RWPE2 (cell line): ENCODE results near the gene GPBP1L1.

Experiments
- ATAC-seq: fragments of 200-7000 bp; cut with Tn5 transposase; 3 replicates; pipeline ENCODE4 v1.9.1; 2021; ENCODE audit warnings: low read depth
- DNase-seq: peaks from one replicate; pipeline ENCODE4 v3.0.0-alpha.2; 2020; ENCODE audit warnings: low spot score
- H3K27ac ChIP-seq: fragments of 450-650 bp; 2 replicates; pipeline ENCODE4 v1.5.1; 2017; ENCODE audit warnings: mild to moderate bottlenecking; ENCODE audit not compliant: poor library complexity, severe bottlenecking
- H3K27me3 ChIP-seq: fragments of 250-450 bp; sonication (Bioruptor Pico); 2 replicates; pipeline ENCODE4 v1.5.1; 2021; ENCODE audit warnings: mild to moderate bottlenecking, moderate library complexity; ENCODE audit not compliant: insufficient read depth, poor library complexity, severe bottlenecking
- H3K36me3 ChIP-seq: fragments of 250-450 bp; sonication (Bioruptor Pico); 2 replicates; pipeline ENCODE4 v1.5.1; 2020; ENCODE audit warnings: low read depth, mild to moderate bottlenecking, moderate library complexity
- H3K4me1 ChIP-seq: fragments of 250-450 bp; sonication (Bioruptor Pico); 2 replicates; pipeline ENCODE4 v1.5.1; 2021; ENCODE audit warnings: mild to moderate bottlenecking, moderate library complexity; ENCODE audit not compliant: insufficient read depth, poor library complexity, severe bottlenecking
- H3K4me3 ChIP-seq: fragments of 250-450 bp; sonication (Bioruptor Pico); 2 replicates; pipeline ENCODE4 v1.5.1; 2021; ENCODE audit warnings: mild to moderate bottlenecking, moderate library complexity; ENCODE audit not compliant: severe bottlenecking
- H3K9me3 ChIP-seq: fragments of 250-450 bp; sonication (Bioruptor Pico); 2 replicates; pipeline ENCODE4 v1.5.1; 2021; ENCODE audit warnings: mild to moderate bottlenecking, moderate library complexity; ENCODE audit not compliant: severe bottlenecking
- CTCF ChIP-seq: fragments of 450-650 bp; IDR thresholded peaks from one replicate; pipeline ENCODE4 v1.5.1; 2017; ENCODE audit warnings: mild to moderate bottlenecking, moderate library complexity; ENCODE audit not compliant: poor library complexity, severe bottlenecking

Gene GPBP1L1

GRCh38 chr1:45629035-45629434 is 57.3 kb downstream of the GPBP1L1 start:
- H3K9me3 ChIP-seq, result no peaks in the 10 kb centered on the region
- H3K4me3 ChIP-seq, result no peak overlapping the region
- TF ChIP-seq CTCF, result no peak
- H3K36me3 ChIP-seq, result peaks cover 67% of the 10 kb centered on the region
- no peak overlapping the region for H3K27ac ChIP-seq
- DNase-seq (no peak), ATAC-seq (no peak)
- no peaks in the 10 kb centered on the region for H3K27me3 ChIP-seq
- no peaks in the 10 kb centered on the region for H3K4me1 ChIP-seq

GRCh38 chr1:45623972-45624371 is 62.4 kb downstream of the GPBP1L1 start, which contains the start of gene CCDC17:
Gene CCDC17, minus strand, starts transcription at chr1:45624054. Its CDS starts 145 bp downstream, at chr1:45623909.
- no peaks in the 10 kb centered on the region for H3K27me3 ChIP-seq
- H3K4me3 ChIP-seq, result no peak within 1 kb of the TSS
- ATAC-seq, result no peak
- H3K27ac ChIP-seq, result no peak within 1 kb of the TSS
- H3K4me1 ChIP-seq, result no peaks in the 10 kb centered on the region
- no peak for DNase-seq
- no peaks in the 10 kb centered on the region for H3K9me3 ChIP-seq
- no peak for TF ChIP-seq CTCF
- peaks cover 21% of the 10 kb centered on the region for H3K36me3 ChIP-seq

- H3K4me3 ChIP-seq, result no peak overlapping the region
- H3K27me3 ChIP-seq, result no peaks in the 10 kb centered on the region
- ATAC-seq, result no peak
- H3K27ac ChIP-seq, result no peak overlapping the region
- DNase-seq, result no peak
- no peaks in the 10 kb centered on the region for H3K4me1 ChIP-seq
- no peak for TF ChIP-seq CTCF
- H3K36me3 ChIP-seq, result peaks cover 21% of the 10 kb centered on the region
- no peaks in the 10 kb centered on the region for H3K9me3 ChIP-seq
These were observed 63.6 kb downstream of the GPBP1L1 start for GRCh38 chr1:45622524-45623394.

- H3K9me3 ChIP-seq, result no peaks in the 10 kb centered on the region
- no peak overlapping the region for H3K4me3 ChIP-seq
- ATAC-seq (no peak), DNase-seq (no peak)
- H3K27ac ChIP-seq, result no peak overlapping the region
- peaks cover 21% of the 10 kb centered on the region for H3K36me3 ChIP-seq
- H3K4me1 ChIP-seq, result no peaks in the 10 kb centered on the region
- TF ChIP-seq CTCF, result no peak
- no peaks in the 10 kb centered on the region for H3K27me3 ChIP-seq
These were observed 64.3 kb downstream of the GPBP1L1 start for GRCh38 chr1:45621895-45622523.

- Histone ChIP-seq H3K36me3 (peaks cover 27% of the 10 kb centered on the region), H3K4me3 (no peak overlapping the region), H3K27me3 (no peaks in the 10 kb centered on the region), H3K4me1 (no peaks in the 10 kb centered on the region), H3K9me3 (no peaks in the 10 kb centered on the region), H3K27ac (no peak overlapping the region)
- no peak for DNase-seq
- no peak for TF ChIP-seq CTCF
- peak; percentile 8; the same call in 2 of the 3 replicates for ATAC-seq
These were observed 64.9 kb downstream of the GPBP1L1 start for GRCh38 chr1:45621501-45621836.
